ENCODE results near the gene C1orf35.

C1orf35 gene

GRCh38 chr1:228109962-228110488 is 6.9 kb upstream of the C1orf35 start:
- DNase-seq (ENCODE audit: low spot score), result peak; percentile 13
- in situ Hi-C loops (cut with MboI; ENCODE audit: low pct_unique_long_range_greater_than_20kb, low sequenced_read_pairs, unreplicated experiment), result no loop called here
- TF ChIP-seq CTCF (IDR thresholded peaks at IDR 0.05; ENCODE audit: extremely low read depth, insufficient read depth, missing control alignments), result no peak

GRCh38 chr1:228109073-228109961 is 6.2 kb upstream of the C1orf35 start, which contains the start of gene MRPL55:
Gene MRPL55 (minus strand): TSS chr1:228109299. CDS start chr1:228108260, 1,039 bp downstream.
- DNase-seq (ENCODE audit: low spot score), result peak; percentile 97
- in situ Hi-C loops (cut with MboI; ENCODE audit: low pct_unique_long_range_greater_than_20kb, low sequenced_read_pairs, unreplicated experiment), result no loop called here
- peak; percentile 4 for TF ChIP-seq CTCF (IDR thresholded peaks at IDR 0.05; ENCODE audit: extremely low read depth, insufficient read depth, missing control alignments)

- TF ChIP-seq CTCF (IDR thresholded peaks at IDR 0.05; ENCODE audit: extremely low read depth, insufficient read depth, missing control alignments), result no peak
- DNase-seq (ENCODE audit: low spot score), result peak; percentile 16
- in situ Hi-C loops (cut with MboI; ENCODE audit: low pct_unique_long_range_greater_than_20kb, low sequenced_read_pairs, unreplicated experiment), result no loop called here
These were observed 5.6 kb upstream of the C1orf35 start for GRCh38 chr1:228108742-228109072.

GRCh38 chr1:228108055-228108690 is 5.0 kb upstream of the C1orf35 start:
- DNase-seq (ENCODE audit: low spot score), result no peak
- no peak for TF ChIP-seq CTCF (IDR thresholded peaks at IDR 0.05; ENCODE audit: extremely low read depth, insufficient read depth, missing control alignments)
- in situ Hi-C loops (cut with MboI; ENCODE audit: low pct_unique_long_range_greater_than_20kb, low sequenced_read_pairs, unreplicated experiment), result no loop called here

GRCh38 chr1:228107636-228108035 is 4.5 kb upstream of the C1orf35 start:
- in situ Hi-C loops (cut with MboI; ENCODE audit: low pct_unique_long_range_greater_than_20kb, low sequenced_read_pairs, unreplicated experiment), result no loop called here
- TF ChIP-seq CTCF (IDR thresholded peaks at IDR 0.05; ENCODE audit: extremely low read depth, insufficient read depth, missing control alignments), result no peak

GRCh38 chr1:228106800-228107054 is 3.6 kb upstream of the C1orf35 start:
- TF ChIP-seq CTCF (IDR thresholded peaks at IDR 0.05; ENCODE audit: extremely low read depth, insufficient read depth, missing control alignments), result no peak
- in situ Hi-C loops (cut with MboI; ENCODE audit: low pct_unique_long_range_greater_than_20kb, low sequenced_read_pairs, unreplicated experiment), result no loop called here

More at GRCh38 chr1:228107636-228108035, 4.5 kb upstream of the C1orf35 start:
- DNase-seq (ENCODE audit: low spot score), result no peak

More at GRCh38 chr1:228106800-228107054, 3.6 kb upstream of the C1orf35 start:
- no peak for DNase-seq (ENCODE audit: low spot score)

All from GM13977 (cell line).